Activated CD8-positive, alpha-beta memory T cell treated with anti-CD3 and anti-CD28 coated beads for 1 hour (primary cell): Measurements from ENCODE around the gene VAPB.

Source experiments
- DNase-seq, 2 donors: peaks; one replicate each; pipeline ENCODE4 v3.0.0-alpha.2; 2020; ENCODE audit warnings: low read depth in 1 of 2; ENCODE audit errors: extremely low read depth in 1 of 2

VAPB gene

GRCh38 chr20:58458342-58459057 is 69.5 kb downstream of the VAPB start:
- no peak for DNase-seq

- DNase-seq: no peak
Measured at GRCh38 chr20:58459058-58459750, 70.2 kb downstream of the VAPB start.

GRCh38 chr20:58461104-58461503 is 72.1 kb downstream of the VAPB start:
- DNase-seq: no peak

GRCh38 chr20:58461899-58462298 is 72.9 kb downstream of the VAPB start:
- DNase-seq: no peak

GRCh38 chr20:58463256-58463655 is 74.2 kb downstream of the VAPB start:
- no peak for DNase-seq

GRCh38 chr20:58464838-58465237 is 75.8 kb downstream of the VAPB start:
- DNase-seq: no peak

GRCh38 chr20:58466095-58466708 is 77.2 kb downstream of the VAPB start:
- no peak for DNase-seq

- no peak for DNase-seq
Measured at GRCh38 chr20:58466729-58467571, 77.9 kb downstream of the VAPB start.

GRCh38 chr20:58467572-58468527 is 78.8 kb downstream of the VAPB start:
- DNase-seq: no peak

- DNase-seq: no peak
Measured at GRCh38 chr20:58469616-58470015, 80.6 kb downstream of the VAPB start.

- DNase-seq: no peak
Measured at GRCh38 chr20:58470336-58471192, 81.5 kb downstream of the VAPB start.

GRCh38 chr20:58471193-58472164 is 82.5 kb downstream of the VAPB start:
- no peak for DNase-seq

- DNase-seq: no peak
Measured at GRCh38 chr20:58472273-58473018, 83.4 kb downstream of the VAPB start.

- no peak for DNase-seq
Measured at GRCh38 chr20:58473453-58474425, 84.7 kb downstream of the VAPB start.

GRCh38 chr20:58475466-58475865 is 86.4 kb downstream of the VAPB start:
- no peak for DNase-seq

- no peak for DNase-seq
Measured at GRCh38 chr20:58478141-58478805, 89.2 kb downstream of the VAPB start.
